Dedifferentiated amniotic fluid mesenchymal stem cell (primary cell): ENCODE measurements around the gene BIRC5.

ENCODE experiments used
- DNase-seq: peaks from one replicate; pipeline ENCODE4 v3.0.0-alpha.2; 2016; ENCODE audit errors: extremely low spot score

Gene BIRC5

DNA sequence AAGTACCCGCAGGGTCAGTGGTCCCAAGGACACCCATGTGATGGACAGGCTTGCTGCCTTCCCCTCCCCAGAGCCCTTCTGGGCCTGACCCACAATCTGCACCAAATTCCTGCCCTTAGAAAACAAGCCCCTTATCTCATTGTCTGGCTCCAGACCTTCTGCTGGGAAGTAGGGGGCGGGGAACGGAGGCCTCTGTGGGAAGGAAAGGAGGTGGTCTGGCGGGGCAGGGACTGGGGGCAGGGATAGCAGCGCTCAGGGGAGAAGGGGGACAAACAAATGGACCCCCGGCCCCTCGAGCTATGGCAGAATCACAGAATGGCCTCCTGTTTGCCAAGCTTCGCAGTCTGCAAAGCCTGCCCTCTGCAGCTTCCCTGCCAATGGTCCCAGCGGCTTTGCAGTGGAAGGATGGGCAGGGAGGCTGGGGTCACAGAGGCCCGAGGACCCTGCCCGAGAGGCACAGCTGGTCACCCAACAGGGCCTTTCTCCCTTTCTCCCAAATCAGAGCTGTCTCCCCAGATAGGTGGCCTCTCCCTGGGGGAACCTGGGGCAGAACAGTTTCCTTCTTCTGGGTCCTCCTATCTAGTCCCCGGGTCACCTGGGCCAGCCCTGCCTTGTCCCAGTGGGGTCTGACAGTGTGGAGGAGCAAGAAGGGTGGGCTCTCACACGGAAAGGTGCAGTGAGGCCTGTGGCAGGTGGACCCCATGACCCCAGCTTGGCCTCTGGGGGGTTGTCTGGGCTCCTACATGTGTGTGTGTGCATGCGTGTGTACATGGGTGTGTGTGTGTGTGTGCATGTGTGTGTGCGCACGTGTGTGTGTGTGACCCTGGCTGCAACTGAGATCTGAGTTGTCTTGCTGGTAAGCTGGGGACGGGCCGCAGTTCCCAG, 42.9 kb downstream of the BIRC5 start:
- no peak for DNase-seq

DNA sequence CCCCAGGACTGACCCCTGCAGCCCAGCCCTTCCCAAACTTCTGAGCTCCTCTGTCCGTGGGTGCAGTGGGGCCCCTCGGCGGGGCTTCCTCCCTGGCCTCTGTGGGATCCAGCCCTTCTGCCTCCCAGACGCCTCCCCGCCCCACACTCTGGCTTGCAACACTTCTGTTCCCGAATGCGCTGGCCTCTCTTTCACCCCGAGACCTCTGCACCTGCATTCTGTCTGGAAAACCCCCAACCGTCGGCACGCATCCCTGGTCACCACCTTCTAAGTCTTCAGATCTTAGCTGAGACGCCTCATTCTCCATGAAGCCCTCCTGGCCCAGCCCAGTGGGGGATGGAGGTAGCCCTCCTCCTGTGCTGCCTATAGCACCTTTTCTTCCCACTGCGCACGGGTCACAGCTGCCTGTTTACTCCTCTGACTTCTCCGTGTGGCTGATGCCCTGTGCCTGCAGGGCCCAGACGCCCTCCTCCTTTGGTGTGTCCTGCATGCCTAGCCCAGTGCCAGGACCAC, 43.8 kb downstream of the BIRC5 start:
- no peak for DNase-seq

DNA sequence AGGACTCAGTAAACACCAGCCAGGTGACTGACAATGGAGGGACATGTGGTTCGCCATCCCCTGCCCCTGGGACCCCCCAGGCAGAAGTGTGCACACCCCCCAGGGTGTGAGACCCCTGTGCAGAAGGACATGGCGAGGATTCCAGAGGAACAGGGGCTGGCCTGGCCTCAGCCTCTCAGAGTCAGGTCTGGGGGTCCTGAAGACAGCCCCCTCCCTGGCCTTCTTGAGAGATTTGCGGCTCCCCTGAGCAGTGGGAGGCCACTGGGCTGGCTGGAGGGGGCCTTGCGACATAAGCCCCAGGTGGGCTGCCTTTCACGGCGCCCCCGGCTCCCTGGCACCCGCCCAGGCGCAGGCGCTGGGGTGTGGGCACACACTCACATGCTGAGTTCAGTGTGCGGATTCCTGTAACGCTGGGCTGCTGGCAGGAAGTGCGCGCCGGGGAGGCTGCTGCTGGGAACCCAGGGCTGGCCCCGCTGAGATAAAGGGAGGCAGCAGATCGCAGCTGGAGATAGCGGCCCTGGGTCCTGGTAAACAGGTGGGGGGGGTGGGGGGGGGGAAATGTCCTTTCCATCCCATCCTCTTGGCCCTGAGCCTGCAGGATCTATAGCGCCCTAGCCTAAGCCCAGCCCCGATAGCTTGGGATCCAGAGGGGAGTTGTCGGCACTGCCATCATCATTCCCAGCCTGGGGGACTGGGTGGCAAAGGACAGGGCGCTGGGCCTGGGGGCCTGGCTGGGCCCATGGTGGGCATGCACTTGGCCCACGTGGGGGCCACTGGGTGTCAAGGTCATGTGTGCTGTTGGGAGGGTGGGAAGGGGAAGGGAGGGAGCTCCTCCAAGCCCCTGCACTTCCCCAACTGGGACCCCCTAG, 44.5 kb downstream of the BIRC5 start:
- no peak for DNase-seq

DNA sequence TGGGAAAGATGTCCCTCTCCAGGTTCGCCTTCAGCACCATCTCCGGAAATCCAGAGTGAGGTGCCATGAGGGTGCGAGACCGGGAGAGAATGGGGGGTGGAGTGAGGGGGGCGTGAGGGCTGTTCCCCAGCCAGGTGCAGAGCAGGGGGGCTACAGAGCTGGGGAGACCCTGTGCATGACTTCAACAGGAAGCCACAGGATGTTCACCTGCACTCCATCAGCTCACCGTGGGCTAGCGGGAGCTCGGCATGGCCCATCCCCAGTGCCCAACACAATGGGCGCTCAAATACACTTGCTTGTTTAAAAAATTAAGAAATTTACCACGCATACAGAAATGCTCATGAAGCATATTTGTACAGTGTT, 45.1 kb downstream of the BIRC5 start:
- DNase-seq, result no peak

DNA sequence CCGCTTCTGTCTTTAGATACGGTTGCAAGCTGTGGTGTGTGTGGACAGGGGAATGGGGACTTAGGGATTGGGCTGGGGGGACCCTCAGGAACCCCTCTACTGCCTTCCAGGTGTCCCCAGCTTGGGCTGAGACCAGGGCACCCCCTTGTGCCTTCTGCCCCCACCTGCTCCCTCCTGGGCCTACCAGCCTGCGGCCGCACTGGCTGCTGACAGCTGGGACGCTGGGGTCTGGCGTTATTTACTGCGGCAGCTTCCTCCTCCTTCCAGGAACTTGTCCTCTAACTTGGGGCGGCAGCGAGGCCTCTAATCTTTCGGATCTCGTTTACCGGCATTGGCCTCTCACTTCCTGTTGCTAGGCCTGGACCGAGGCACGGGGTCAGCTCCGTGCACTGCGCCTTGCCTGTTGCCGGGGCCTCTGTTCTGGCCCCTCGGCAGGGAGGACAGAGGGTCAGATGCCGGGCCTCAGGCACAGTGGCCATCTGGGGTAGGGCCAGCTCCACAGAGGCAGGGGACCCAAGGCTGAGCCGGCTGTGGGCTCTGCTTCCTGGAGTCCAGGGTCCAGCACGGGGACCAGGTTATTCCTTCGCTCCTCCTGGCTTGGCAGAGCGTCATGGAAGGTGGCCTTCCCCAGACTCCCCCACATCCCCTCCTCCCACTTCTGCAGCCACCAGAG, 49.1 kb downstream of the BIRC5 start:
- DNase-seq, result no peak

DNA sequence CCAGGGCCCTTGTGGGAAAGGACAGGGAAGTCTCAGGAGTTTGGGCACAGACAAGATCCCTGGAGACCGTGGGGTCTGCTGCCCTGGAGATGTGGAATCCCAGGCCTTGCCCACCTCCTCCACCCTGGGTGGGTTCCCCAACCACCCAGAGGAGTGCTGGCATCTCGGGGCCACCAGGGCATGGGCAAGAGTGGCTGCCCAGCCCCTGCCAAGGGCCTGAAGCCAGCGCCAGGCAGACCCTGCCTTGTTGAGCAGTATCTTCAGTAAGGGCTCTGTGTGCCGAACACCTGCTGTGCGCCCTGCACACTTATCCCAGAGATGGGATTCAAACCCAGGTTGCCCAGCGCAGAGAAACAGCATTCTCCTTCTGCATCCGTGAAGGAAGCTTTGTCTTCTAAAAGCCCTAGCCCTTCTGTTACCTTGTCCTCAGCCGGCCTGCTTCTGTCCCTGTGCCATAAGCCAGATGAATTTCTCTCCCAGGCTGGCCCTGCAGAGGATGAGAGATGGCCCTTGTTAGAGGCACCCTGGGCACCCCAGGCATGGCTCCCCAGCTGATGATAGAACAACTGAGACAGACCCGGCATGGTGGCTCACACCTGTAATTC, 49.8 kb downstream of the BIRC5 start:
- no peak for DNase-seq

DNA sequence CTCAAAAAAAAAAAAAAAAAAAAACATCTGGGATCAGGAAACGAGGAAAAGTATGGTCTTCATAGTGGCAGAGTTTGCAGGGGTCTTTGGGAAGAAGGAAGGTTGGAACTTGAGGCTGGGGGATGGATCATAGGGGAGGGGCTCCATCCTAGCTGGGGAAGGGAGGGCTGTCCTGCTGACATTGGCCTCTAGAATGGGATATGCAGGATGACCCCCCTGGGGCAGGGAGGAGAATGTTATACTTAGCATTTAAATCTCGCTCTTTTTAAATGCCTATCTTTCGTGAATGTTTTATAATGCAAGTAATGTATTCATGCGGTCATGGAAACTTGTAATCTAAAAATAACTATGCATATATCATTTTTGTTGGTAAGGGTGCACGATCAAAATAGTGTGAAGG, 50.5 kb downstream of the BIRC5 start:
- no peak for DNase-seq

DNA sequence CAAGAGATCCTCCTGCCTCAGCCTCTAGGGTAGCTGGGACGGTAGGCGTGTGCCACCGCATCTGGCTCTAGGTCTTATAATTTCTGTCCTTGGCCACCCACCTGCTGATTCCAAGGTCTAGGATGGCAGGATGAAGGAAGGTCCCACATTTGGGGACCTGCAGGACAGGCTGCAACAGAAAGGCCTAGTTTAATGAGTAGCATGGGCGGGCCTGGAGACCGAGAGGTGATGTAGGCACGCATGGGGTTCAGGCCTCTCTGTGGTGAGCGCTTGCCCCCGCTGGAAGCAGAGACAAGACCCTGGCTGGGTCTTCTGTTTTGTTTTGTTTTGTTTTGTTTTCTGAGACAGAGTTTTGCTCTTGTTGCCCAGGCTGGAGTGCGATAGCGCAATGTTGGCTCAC, 51.1 kb downstream of the BIRC5 start:
- DNase-seq, result no peak

DNA sequence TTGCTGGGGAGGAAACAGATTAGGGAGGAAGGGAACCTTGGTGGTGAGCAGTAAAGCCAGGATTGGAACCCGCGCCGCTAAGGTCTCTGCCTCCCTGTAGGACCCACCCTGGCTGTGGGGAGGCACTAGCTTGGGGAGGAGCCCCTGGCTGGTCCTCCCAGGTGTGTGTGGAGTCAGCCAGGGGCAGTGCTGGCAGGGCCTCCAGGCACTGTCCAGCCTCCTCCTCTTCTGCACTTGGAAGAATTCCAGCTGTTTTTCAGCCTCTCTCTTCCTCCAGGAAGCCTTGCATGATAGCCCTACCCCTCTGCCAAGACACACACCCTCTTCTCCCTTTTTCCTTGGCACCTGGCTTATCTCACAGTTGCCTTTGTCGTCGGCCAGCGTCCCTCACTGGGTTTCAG, 52.2 kb downstream of the BIRC5 start:
- no peak for DNase-seq

DNA sequence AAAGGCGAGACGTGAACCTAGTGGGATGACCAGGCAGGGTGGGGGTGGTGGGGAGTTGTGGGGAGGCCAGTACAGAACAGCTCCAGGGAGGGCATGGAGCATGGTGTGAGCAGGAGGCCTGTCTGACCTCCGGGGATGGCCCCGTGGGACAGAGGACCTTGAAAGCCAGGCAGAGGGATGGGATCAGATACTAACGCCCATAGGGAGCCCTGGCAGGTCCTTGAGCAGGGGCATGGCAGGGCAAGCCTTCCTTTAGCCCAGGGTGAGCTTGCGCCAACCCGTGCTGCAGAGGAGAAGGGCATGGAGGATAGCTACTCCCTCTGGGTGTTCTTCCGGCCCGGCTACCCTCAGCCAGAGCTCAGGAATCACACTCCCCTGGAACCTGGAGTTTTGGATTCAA, 52.7 kb downstream of the BIRC5 start:
- DNase-seq, result no peak

DNA sequence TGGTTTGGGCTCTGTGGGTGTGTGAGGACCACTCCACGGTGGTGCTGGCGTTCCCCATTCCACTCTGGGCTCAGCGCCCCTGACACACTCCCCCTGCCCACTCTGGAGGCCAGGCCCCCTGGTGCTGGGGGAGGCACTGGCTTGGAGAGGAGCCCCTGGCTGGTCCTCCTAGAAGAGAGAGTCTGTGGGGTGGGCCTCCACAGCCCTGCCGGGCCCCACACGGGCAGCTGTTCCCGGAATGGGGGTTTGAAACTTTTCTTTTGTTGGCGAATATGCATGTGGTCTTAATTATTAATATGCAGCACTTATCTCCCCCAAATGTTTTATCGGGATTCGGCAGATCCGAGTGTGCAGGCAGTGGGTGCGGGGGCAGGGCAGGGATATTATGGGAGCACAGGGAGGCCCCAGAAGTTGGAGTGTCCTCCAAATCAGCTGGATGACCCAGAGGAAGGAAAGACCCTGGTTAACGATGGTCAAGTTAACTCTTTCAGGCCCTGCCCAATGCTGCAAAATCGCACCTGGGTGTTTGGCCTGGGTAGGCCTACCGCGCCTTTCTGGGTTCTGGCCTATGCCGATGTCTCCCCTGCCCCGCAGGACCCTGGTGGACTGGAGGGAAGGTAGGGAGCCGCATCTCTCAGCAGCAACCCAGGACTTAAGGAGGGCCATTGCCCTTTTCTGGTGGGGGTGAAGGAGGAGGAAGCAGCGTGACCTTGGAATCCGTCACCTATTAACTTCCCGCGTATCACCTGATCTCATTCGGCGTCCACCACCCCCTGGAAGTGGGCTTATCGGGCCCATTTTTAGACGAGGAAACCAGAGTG, 53.4 kb downstream of the BIRC5 start:
- DNase-seq, result no peak

DNA sequence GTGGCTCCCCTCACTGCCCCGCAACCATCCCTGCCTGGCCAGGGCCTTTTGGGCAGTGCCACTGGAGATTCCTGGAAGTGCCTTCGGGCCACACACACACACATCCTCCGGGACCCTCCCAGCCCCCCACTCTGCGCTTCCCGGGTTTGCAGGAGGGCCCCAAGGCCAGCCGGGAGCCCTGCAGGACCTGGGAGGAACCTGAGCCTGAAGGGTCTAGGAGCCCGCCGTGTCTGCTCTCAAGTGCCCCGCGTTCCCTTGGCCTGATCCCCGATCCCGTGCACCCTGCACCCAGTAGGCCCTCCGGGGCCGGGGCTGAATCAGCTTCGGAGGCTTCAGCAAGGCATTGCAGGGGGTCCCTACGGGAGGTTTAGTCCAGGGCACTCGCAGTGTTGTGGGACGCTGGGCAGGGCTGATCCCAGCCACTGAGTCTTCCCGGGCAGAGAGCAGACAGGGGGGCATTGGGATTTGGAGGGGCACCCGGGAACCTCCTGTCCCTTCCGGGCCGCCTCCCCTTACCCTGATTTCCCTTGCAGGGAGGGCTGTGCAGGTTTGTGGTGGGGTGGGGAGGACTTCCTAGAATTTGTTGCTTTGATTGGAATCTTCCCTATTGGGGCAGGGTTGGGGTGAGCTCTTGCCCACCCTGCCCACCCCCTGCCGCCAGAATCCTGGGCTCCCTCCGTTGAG, 54.3 kb downstream of the BIRC5 start:
- DNase-seq, result no peak

DNA sequence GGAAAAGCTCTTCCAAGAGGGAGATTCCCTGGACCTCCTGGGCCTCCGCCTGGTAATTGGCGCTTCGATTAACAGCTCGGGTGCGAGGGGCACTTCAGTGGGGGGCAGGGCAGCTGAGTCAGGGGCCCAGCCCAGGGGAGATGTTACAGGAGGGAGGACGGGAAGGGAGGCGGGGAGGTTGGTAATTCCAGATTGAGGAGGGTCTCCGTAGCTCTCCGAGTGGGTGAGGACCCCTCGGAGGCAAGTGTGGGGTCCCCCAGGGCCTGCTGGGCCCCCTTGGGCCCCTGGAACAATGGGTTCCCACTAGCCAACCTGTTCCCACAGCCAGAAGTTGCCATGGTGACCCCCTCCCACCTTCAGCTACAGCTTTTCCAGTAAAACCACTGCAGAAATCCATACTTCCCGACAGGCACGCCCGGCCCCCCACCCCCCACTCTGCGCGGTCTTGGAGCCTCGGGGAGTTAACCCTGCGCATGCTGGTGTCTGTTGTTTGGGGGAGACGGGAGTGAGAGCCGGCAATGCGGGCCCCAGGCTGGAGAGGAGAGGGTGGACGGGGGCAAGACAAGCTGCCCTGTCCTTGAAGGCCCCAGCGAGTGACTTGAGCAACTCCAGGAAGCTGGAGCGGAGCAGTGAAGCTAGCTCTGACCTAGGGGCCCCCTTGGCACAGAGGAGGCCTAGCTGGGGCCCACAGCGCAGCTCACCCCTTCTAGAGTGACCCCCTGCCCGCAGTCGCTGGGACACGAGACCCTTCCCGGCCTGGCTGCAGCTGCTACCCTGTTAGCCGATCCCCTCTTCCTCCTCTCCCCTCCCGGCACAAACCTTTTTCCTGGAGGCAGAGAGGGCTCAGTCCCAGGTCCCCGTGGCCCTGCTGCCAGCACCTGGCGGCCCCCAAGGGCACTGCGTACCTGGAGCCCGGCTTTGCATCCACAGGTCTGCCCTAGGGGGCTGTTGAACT, 55.2 kb downstream of the BIRC5 start:
- DNase-seq, result no peak

DNA sequence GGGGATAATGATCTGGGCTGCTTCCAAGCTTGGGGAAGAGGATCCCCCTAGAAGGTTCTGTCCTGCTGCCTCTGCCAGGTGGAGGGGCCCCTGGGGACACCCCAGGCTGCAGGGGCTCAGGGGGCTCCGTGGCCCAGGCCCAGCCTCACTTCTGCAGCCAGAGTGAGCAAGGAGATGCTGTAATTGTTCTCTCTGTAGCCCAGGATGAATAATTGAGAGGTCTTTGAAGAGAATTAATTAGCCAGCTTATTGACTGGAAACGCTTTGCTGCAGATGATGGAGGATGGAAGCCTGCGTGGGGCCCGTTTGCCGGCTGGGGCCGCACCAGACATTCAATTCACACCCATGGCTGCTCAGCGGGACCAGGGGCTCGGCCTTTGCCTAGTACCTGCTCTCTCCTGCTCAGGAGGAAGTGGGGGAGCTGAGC, 55.9 kb downstream of the BIRC5 start:
- DNase-seq, result no peak

DNA sequence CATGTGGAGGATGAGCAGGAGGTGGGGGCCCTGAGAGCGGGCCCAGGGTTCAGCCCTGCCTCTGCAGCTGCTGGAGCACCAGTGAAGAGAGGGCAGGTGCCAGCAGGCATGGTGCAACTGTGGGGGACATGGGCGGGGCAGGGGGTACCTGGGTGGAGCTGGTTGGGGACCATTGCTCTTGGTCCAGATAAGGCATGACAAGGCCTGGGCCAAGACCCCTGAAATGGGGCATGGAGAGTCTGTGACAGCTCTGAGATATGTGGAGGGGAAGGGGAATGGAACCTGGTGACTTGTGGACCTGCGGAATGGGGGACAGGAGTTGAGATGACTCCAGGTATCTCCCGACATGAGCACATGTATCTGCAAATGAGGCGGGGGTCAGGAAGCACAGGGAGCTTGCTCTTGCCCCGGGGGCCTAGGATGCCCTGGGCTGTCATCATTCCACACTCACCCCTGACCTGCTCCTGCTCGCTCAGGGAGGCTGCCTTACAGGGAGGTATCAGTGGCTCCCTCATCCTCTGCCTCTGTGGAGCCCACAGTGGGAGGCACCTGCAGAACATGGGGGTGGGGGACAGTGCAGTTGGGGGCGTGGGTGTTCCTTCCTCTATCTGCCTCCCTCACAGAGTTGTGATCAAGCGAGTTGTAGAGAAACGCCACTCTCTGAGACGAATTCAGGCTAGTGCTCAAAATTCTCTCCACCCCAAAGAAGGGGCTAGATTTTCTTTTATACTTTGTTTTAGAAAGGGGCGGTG, 57.5 kb downstream of the BIRC5 start:
- DNase-seq, result no peak

DNA sequence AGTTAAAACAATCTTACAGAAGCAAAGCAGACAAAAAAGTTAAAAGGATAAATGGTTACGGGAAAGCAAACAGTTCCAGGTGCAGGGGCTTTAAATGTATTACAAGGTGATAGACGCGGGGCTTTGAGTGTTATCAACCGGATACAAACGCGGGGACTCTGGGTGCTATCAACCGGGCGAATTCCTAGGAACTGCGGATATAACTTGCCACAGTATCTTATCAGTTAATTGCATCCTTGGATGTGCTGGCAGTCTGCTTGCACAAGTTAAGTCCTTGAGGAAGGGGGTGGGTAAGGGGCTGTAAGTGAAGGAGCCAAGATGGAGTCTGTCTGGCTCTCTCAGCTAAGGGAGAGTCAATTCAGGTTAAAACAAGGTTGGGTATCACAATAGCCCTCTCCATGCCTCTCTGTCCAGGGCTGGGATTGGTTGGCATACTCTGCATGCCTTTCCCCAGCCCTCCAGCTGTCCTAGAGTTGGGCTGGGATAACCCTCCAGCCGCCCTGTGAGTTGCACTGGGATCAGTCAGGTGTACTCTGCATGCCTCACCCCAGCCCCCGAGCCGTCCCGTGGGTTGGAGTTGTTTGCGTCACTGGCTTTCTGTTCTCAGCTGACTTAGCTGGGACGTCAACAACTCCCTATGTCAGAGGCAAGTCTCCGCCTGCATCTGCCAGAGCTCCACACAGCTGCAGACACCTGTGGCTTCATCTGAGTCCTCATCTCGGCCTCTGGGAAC, 58.3 kb downstream of the BIRC5 start:
- DNase-seq, result no peak

DNA sequence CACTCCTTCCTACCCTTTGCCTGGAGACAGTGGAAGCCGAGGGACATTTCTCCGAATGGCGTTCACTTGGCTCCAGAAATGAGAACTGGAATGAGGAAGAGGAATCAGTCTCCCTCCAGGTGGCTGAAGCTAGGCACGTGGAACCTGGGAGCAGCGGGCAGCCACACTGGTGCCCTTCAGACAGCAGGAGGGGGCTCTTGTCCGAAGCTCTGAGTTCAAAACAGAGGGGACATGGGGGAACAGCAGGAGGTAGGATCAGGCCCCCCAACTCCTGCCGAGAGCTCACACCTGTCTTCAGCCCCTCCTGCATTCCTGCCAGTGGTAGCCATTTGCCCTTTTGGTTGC, 58.8 kb downstream of the BIRC5 start:
- DNase-seq, result no peak

DNA sequence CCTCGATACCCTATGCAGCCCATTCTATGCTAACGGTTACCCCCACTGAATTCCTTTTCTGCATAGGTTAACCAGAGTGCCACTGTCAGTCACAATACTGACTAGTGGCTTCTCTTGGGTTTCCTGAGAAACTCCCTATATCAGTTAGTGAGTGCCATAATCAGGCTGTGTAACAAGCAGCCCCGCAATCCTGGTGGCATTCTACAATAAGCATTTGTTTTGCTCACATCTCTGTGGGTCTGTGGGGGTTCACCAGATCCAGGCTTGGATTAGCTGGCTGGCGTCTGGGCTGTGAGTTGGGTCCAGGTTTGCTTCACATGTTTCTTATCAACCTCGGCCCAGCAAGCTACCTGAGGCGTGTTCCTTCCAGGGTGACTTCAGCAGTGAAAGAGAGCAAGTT, 59.8 kb downstream of the BIRC5 start:
- DNase-seq, result no peak
